T-helper 2 cell (primary cell): ENCODE measurements around the gene MFNG.

ENCODE experiments used
- DNase-seq, 5 experiments: peaks; one replicate each; pipeline versions ENCODE4 v3.0.0 to v3.0.0-alpha.2; 2012 to 2022

The MFNG gene

DNA sequence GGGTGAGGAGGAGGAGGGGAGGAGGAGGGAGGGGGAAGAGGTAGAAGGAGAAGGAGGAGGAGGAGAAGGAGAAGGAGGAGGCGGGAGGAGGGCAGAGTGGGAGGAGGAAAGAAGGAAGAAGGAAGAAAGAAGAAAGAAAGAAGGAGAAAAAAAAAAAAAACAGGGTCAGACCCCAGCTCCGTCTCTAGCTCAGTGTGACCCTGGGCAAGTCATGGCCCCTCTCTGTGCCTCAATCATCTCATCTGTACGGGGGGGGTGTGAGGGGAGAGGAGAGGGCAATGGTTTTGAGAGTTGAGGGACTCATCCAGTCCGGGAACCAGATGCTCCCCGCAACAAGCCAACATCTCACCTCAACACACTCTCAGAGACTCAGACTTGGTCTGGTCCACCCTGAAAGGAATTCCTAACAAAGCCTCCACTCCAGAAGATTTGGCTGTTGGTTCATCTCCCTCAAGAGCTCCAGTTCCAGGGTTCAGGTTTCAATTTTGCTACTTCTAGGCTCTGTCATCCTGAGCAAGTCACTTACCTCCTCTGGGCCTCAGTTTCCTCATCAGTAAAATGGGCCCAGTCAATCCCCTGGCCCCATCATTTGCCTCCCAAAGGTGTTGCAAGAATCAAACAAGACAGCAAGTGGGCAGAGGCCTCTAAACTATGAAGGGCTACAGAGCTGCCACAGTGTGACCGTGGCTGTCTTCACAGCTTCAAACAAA, 25.4 kb upstream of the MFNG start:
- DNase-seq, result no peak

DNA sequence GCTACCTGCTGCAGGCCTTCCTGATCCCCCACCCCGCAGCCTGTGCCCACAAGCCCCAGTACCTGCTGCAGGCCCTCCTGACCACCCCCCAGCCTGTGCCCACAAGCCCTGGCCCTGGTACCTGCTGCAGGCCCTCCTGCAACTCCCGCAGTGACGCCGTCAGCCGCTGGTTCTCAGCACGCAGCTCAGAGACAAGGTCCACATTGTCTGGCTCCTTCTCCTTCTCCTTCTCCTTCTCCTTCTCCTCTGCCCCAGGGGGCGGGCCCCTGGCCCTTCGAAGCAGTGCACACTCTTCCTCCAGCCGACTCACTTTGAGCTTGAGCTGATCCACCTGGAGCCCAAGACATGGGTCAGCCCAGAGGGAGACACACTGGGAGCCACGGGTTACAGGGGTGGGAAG, 23.9 kb upstream of the MFNG start:
- DNase-seq, result no peak

- DNase-seq, result no peak
These were observed 23.1 kb upstream of the MFNG start for GRCh38 chr22:37509059-37509860.

DNA sequence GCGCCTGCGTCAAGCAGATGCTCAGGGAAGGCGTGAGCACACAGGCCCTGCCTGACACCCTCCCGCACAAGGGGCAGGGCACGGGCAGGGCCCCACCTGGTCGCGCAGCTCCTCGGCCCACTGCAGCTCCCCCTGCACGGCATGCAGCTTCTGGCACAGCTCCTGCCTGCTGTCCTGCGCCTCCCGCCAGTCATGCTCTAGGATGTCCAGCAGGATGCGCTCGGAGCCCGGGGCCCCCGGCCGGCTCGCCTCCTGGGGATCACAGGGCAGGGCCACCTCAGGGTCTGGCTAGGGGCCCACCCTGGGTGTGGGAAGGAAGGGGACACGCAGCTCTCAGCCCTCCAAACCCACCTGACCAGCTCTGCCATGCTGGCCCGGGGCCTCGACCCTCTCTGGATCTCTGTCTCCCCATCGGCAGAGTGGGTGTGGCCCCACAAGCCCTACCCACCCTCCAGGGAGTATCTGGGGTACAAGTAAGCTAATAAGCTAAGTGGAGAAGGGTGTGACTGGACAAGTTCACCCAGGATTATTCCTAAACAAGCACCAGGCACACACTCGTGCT, 22.3 kb upstream of the MFNG start:
- no peak for DNase-seq

DNA sequence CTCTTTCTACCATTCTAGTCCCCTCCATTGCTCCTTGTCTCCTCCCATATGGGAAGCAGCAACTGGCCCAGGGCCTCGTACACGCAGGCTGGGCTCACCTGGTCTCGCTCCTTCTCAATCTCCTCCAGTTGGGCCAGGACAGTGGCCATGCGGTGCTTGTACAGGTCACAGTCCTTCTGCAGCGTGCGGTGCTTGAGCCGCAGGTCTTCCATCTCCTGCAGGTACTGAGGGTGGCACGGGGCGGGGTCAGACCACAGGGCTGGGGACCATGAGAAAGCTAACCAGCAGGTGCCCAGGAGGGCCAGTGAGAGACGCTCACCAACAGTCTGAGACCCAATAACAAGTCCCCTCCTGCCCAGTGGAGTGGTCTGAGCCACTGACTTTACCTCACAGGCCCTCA, 21.5 kb upstream of the MFNG start:
- DNase-seq, result no peak

GRCh38 chr22:37505989-37506388, 19.8 kb upstream of the MFNG start:
- DNase-seq, result no peak

GRCh38 chr22:37505565-37505964, 19.4 kb upstream of the MFNG start:
- no peak for DNase-seq

DNA sequence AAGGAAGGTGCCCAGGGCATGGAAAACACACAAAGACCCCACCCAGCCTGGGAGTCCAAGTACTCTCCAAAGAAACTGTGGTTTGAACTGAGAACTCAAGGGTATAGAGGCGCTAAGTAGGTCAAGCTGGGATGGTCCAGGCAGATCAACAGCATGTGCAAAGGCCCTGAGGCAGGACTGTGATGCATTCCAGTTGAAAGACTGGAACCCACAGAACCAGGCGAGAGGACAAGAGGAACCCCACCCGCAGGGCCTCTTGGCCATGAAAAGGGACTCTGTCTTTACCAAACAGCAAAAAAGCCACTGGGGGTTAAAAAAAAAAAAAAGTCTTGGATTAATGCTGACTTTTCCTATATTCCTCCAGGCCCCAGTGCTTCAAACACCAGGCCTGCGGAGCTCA, 18.8 kb upstream of the MFNG start:
- DNase-seq, result no peak

DNA sequence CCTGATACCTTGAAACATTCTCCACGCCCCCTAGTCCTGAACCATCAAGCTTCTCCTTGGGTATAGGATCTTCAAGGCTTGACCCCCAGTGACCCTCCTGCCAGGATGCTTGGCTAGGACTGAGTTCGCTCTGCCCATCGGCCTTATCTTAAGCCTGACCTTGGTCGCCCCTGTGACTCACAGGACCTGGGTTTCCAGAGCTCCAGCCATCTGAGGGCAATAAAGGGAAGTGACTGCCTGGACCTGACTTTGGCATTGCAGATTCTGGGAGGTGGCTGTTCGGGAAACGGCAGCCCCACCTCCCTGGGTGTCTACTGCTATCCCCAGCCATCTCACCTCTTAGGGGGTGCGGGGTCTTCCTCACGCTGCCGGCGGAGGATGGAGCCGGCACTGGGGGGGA, 17.7 kb upstream of the MFNG start:
- no peak for DNase-seq

DNA sequence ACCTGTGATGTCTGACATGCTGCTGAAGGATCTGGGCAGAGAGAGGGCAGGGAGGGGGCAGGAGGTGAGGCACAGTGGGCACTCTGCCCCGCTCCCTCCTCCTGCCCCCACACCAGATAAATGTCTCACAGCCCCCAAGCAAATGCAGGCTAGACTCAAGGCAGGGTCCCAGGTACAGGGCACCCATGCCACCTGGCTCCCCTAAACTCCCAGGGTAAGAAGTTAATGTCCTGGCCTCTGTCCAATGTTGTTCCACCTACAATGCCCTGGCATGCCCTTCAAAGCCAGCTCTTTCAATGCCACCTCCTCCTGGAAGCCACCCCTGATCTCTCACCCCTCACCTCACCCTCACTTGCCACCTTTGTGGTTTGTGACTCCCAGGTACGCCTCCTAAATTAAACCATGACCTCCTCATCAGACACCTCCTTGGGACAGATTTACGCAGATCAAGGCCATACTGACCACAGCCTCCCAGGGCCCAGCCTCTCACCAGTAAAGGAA, 17.0 kb upstream of the MFNG start:
- DNase-seq, result no peak

GRCh38 chr22:37502342-37503182, 16.4 kb upstream of the MFNG start:
- DNase-seq, result no peak

- no peak for DNase-seq
These were observed 15.6 kb upstream of the MFNG start for GRCh38 chr22:37501610-37502341.

DNA sequence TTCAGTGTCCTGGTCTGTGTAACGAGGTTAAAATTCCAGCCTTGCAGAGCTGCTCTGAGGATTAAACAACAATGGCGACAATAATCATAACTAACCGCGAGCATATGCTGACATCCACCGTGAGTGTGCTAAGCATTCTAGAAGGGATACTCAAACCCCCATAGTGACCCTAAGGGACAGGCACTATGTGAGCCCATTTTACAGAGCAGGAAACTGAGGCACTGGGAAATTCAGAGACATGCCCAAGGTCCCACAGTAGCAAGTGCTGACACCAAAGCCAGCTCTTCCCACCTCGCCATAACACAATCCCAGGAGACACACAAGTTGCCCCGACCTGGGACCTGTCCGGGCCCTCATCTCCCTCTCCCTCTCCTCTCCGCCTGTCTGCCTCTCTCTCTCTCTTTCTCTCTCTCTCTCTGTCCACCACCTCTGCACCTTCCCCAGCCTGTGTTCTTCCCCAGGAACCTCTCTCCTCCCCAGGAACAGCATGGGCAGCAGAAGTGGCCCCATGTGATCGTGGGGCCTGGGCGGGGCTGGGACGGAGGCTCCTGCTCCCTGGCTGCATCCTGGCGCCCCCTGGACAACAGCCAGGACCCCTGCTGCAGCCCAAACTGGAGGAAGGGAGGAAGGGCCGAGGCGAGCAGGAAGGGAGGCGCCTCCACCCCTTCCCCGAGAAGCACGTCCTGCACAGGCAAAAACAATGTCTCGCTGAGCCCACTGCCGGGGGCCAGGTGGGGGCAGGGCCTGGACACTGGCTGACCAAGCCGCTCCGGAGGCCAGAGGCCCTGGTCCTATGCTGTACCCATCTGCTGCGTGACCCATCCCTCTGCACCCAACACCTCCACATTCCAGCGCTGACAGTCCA, 14.8 kb upstream of the MFNG start:
- no peak for DNase-seq

DNA sequence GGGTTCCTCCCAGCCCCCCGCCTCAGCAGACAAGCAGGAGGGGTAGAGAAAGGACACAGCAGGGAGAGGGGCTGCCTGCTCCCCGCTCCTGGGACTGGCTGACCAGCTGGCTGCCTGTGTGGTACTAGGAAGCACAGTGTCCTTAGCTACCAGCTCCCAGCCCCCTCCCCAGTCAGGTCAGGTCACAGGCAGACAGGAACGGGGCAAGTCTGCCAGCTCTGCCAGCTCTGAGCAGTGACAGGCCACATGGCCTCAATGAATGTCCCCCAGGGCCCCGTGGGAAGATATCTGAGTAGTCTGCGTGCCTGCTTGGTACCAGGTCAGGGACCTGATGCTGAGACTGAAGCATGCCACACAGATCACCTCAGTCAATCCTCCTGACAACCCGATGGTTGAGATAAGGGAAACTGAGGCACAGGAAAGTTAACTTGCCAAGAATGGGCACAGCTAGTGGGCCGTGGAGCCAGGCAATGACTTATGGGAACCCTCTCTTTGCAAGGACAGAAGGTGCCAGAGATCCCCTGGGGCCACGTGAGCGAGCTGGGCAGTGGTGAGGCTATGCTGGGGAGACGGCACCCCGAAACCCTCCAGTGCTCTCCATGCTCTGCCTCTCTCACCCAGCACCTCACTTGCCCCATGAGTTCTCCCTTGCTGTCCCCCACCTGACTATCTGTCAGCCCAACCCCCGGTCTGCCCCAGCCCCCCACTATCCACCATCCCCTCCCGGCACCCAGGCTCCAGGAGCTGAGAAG, 13.8 kb upstream of the MFNG start:
- no peak for DNase-seq

DNA sequence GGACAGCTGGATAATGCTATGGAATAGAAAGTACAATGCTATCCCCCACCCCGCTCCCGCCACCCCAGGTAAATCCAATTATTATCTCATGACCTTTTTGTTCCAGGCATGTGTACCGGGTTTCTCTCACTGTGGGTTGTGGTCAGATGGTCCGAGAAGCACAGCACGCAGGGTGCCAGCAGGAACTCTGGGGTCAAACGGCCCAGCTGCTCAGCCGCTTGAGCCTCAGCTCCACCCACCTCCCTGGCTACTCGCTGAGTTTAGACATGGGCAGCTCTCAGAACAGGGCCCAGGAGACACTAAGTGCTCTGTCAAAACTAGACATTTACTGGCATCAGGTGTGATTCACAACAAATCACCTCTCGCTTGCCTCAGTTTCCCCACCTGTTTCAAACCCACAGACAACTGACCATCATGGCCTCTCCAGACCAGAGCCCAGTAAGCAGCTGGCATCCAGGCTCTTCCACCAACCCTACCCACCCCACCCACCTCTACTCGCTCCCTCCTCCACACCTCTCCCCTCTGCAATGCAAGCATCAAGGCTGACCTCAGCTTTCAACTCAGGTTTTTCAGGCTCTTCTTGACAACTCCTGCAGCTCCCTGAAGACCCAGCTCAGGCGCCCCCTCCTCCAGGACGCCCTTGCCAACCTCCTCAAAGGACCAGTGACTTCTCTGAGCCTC, 13.0 kb upstream of the MFNG start:
- DNase-seq, result no peak

GRCh38 chr22:37498289-37498909, 12.2 kb upstream of the MFNG start:
- peak; percentile 54 to 71 (median 59) for DNase-seq

- DNase-seq, result no peak
These were observed 10.9 kb upstream of the MFNG start for GRCh38 chr22:37497062-37497599.

DNA sequence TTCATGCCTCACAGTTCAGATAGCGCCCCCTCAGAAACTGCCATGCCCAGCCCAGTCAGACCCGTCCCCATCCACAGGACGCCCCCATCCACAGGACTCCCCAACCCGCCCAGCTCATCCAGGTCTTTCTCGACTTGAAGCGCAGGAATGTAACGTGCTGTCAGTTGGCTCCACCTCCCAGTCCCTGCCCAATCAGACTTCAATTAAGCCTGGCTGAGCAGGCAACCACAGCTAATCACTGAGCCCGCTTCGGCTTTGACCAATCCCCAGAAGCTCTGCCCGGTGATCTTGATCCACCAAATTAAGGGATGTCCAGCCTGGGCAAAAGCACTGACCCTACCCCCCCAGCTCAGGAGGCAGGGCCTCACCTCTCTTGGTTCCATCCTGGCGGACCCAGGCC, 10.5 kb upstream of the MFNG start:
- DNase-seq, result no peak

GRCh38 chr22:37493979-37494378, 7.8 kb upstream of the MFNG start:
- DNase-seq, result no peak
